C4-2B (cell line): ENCODE data around the gene AQP12A.

Experiments used
- H3K27ac ChIP-seq: fragments of 450-650 bp; 2 replicates; pipeline ENCODE4 v1.5.1; 2017
- CTCF ChIP-seq: fragments of 450-650 bp; conservative IDR thresholded peaks from 2 replicates; pipeline ENCODE4 v1.5.1; 2017; ENCODE audit warnings: mild to moderate bottlenecking
- ZFX ChIP-seq: fragments of 450-650 bp; IDR thresholded peaks from 2 replicates; pipeline ENCODE4 v1.6.1; 2017

Gene AQP12A

DNA sequence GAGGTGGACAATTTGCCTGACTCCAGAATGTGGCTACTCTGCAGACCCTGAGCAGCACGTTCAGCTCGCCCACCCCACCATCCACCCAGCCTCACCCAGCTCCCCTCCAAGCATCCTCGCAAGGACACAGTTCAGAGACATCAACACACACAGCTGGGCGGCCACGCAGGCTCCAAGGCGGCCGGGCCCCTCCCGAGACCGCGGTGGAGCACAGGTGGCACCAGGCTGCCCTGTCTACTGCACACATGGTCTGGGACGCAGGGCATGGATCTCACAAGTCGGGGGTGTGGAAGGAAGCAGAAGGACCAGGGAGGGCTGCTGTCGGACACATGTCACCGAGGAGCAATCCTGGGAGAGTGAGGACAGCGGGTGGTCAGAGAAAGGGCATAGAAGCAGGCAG lies 36.2 kb downstream of the AQP12A start:
- H3K27ac ChIP-seq = no peak overlapping the region
- TF ChIP-seq ZFX = no peak
- no peak for TF ChIP-seq CTCF

- TF ChIP-seq CTCF (no peak), ZFX (no peak)
- no peak overlapping the region for H3K27ac ChIP-seq
These were observed 36.7 kb downstream of the AQP12A start for GRCh38 chr2:240728361-240728760.

- H3K27ac ChIP-seq = no peak overlapping the region
- TF ChIP-seq CTCF (no peak), ZFX (no peak)
These were observed 37.2 kb downstream of the AQP12A start for GRCh38 chr2:240728827-240729226.

DNA sequence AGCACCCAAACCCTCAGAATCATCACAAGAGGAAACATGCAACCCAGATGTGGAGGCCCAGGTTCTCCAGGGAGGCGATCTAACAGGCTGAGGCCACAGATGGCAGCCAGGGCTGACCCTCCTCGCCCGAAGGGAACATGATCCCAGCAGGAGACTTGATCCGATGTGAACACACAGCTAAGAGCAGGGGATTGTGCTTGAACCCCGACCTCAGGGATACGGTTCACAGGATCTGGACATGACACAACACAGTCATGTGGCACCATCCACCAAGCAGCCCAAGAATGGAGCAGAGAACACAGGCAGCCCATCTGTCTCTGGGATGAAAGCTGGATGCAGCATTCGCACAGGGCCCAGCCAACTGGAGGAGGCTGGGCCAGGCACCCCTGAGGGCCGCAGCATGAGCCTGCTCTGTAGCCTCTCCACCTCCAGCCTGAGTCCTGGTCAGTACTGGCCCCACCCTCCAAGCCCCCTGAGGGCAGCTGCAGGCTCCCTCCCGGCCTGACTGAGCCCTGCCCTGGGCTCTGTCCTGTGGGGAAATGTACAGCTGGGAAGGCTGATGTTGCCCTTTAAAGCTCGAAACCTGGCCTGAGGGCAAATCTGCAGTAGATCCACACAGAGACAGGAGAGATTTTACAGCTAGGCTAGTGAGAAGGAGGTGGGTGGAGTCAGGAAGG lies 39.0 kb downstream of the AQP12A start:
- TF ChIP-seq ZFX (no peak), CTCF (no peak)
- no peak overlapping the region for H3K27ac ChIP-seq

DNA sequence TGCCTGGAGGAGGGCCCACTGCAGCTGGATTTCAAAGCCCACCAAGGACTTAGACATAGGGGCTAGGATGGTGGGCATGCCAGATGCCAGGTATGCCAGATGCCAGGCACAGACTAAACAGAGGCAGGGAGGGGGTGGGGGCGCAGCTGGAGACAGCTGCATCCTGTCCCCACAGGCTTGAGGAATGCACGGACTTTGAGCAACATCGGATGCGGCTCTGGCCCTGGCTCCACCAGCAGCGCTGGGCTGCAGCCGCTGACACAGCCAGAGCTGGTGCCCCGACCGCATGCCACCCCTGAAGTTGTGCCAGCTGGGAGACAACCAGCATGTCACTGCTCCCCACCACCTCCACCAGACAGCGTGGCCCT lies 39.5 kb downstream of the AQP12A start:
- TF ChIP-seq CTCF = no peak
- no peak for TF ChIP-seq ZFX
- no peak overlapping the region for H3K27ac ChIP-seq

- TF ChIP-seq CTCF (no peak), ZFX (no peak)
- H3K27ac ChIP-seq = no peak overlapping the region
These were observed 40.5 kb downstream of the AQP12A start for GRCh38 chr2:240732184-240732583.

DNA sequence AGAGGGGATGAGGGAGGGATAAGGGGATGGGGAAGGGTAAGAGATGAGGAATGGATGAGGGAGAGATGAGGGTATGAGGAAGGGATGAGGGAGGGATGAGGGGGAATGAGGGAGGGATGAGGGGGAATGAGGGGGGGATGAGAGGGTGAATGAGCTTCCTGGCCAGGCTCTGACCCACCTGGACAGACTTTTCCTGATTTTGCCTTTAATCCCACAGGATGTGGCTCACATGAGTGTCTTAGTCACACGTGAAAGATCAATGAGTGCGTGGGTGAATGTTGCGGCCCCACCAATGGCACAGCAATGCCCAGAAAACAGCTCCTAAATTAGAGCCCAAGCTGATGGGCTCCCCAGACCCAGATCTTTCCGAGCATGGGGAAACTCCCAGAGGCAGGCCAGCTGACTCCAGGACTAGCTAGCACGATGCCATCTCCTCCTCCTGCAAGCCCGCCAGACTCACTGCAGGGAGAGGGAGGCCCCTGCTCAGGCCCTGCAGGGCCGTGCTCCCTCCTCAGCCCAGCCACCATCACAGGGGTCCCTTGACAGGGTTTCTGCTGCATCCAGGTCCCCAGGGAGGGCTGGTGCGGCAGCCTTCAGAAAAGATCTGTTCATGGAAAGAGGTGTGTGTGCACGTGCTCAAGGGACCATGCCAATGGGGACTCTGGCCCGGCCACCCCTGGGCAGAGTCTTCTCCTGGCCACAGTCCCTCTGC lies 41.4 kb downstream of the AQP12A start:
- TF ChIP-seq ZFX (no peak), CTCF (no peak)
- no peak overlapping the region for H3K27ac ChIP-seq
